HL-60 (cell line): ENCODE measurements around the gene ANXA2R.
A peak's percentile ranks its signal among the peaks of the same experiment; 100 is the strongest.

Experiments
- DNase-seq, 2 experiments: peaks; one replicate each; pipeline ENCODE4 v3.0.0-alpha.2; 2010 to 2020; ENCODE audit warnings: low read depth in 1 of 2, low spot score in 1 of 2
- H3K27ac ChIP-seq: fragments of 250-450 bp; sonication (Bioruptor Pico); replicated peaks from 2 replicates; pipeline ENCODE4 v1.5.1; 2020; ENCODE audit warnings: mild to moderate bottlenecking, moderate library complexity
- H3K27me3 ChIP-seq: fragments of 250-450 bp; sonication (Bioruptor Pico); 2 replicates; pipeline ENCODE4 v1.5.1; 2021; ENCODE audit warnings: mild to moderate bottlenecking, moderate library complexity; ENCODE audit not compliant: insufficient read depth, poor library complexity, severe bottlenecking
- H3K4me3 ChIP-seq: replicated peaks from 2 replicates; pipeline ENCODE4 v1.5.1; 2011; ENCODE audit warnings: mild to moderate bottlenecking, control low read depth, low read length; ENCODE audit not compliant: insufficient read depth
- CTCF ChIP-seq: IDR thresholded peaks from one replicate; pipeline ENCODE4 v1.5.1; 2011; ENCODE audit warnings: low read length, control low read depth, inconsistent platforms; ENCODE audit not compliant: insufficient read depth
- GABPA ChIP-seq: IDR thresholded peaks from 2 replicates; pipeline ENCODE4 v1.6.1; 2012; ENCODE audit warnings: low read depth
- POLR2AphosphoS5 ChIP-seq: IDR thresholded peaks from 2 replicates; pipeline ENCODE4 v1.6.1; 2012; ENCODE audit warnings: low read depth
- REST ChIP-seq: IDR thresholded peaks from 2 replicates; pipeline ENCODE4 v1.6.1; 2012; ENCODE audit warnings: low read depth; ENCODE audit not compliant: insufficient replicate concordance
- SPI1 ChIP-seq: IDR thresholded peaks from 2 replicates; pipeline ENCODE4 v1.6.1; 2012; ENCODE audit warnings: low read depth, mild to moderate bottlenecking, borderline replicate concordance

The ANXA2R gene

GRCh38 chr5:43065948-43066798 lies 26.1 kb upstream of the ANXA2R start:
- peak overlapping the region; percentile 100 for H3K27ac ChIP-seq
- peak; percentile 54 to 75 for DNase-seq
- peak overlapping the region; percentile 57 for H3K4me3 ChIP-seq
- no peak for TF ChIP-seq SPI1
- TF ChIP-seq POLR2AphosphoS5, result peak; percentile 77
- TF ChIP-seq GABPA, result no peak
- no peak for TF ChIP-seq CTCF
- no peak for TF ChIP-seq REST
- no peaks in the 10 kb centered on the region for H3K27me3 ChIP-seq

- peak overlapping the region; percentile 100 for H3K27ac ChIP-seq
- H3K4me3 ChIP-seq, result peak overlapping the region; percentile 57
- no peak for TF ChIP-seq POLR2AphosphoS5
- TF ChIP-seq GABPA, result no peak
- TF ChIP-seq CTCF, result no peak
- TF ChIP-seq REST, result no peak
- no peak for TF ChIP-seq SPI1
- peak; percentile 31 to 39 for DNase-seq
- no peaks in the 10 kb centered on the region for H3K27me3 ChIP-seq
Measured at GRCh38 chr5:43065387-43065947, 25.3 kb upstream of the ANXA2R start.

GRCh38 chr5:43063721-43064171 lies 23.6 kb upstream of the ANXA2R start:
- DNase-seq, result peak; percentile 57 to 83
- peak; percentile 31; the same call in 1 of the 2 replicates for TF ChIP-seq GABPA
- no peak for TF ChIP-seq REST
- TF ChIP-seq POLR2AphosphoS5, result peak; percentile 54
- TF ChIP-seq CTCF, result no peak
- Histone ChIP-seq H3K4me3 (peak overlapping the region; percentile 28), H3K27me3 (no peaks in the 10 kb centered on the region), H3K27ac (peak overlapping the region; percentile 100)
